HL-60 (cell line): ENCODE results near the gene CPED1.
"Not testable (repeated sequence)": the region's sequence is repeated elsewhere in the genome, so short reads cannot be mapped to it uniquely, and the experiment has no call there.

Source experiments
- DNase-seq, 2 experiments: peaks; one replicate each; pipeline ENCODE4 v3.0.0-alpha.2; 2010 to 2020; ENCODE audit warnings: low read depth in 1 of 2, low spot score in 1 of 2
- H3K27ac ChIP-seq: fragments of 250-450 bp; sonication (Bioruptor Pico); replicated peaks from 2 replicates; pipeline ENCODE4 v1.5.1; 2020; ENCODE audit warnings: mild to moderate bottlenecking, moderate library complexity
- H3K27me3 ChIP-seq: fragments of 250-450 bp; sonication (Bioruptor Pico); 2 replicates; pipeline ENCODE4 v1.5.1; 2021; ENCODE audit warnings: mild to moderate bottlenecking, moderate library complexity; ENCODE audit not compliant: insufficient read depth, poor library complexity, severe bottlenecking
- H3K4me3 ChIP-seq: replicated peaks from 2 replicates; pipeline ENCODE4 v1.5.1; 2011; ENCODE audit warnings: mild to moderate bottlenecking, control low read depth, low read length; ENCODE audit not compliant: insufficient read depth
- GABPA ChIP-seq: IDR thresholded peaks from 2 replicates; pipeline ENCODE4 v1.6.1; 2012; ENCODE audit warnings: low read depth
- POLR2AphosphoS5 ChIP-seq: IDR thresholded peaks from 2 replicates; pipeline ENCODE4 v1.6.1; 2012; ENCODE audit warnings: low read depth
- SPI1 ChIP-seq: IDR thresholded peaks from 2 replicates; pipeline ENCODE4 v1.6.1; 2012; ENCODE audit warnings: low read depth, mild to moderate bottlenecking, borderline replicate concordance
- TF ChIP-seq, protein P1 (sequence below): IDR thresholded peaks from 2 replicates; pipeline ENCODE4 v1.6.1; 2012; ENCODE audit warnings: low read depth; ENCODE audit not compliant: insufficient replicate concordance
- TF ChIP-seq, protein P2 (sequence below): IDR thresholded peaks from one replicate; pipeline ENCODE4 v1.5.1; 2011; ENCODE audit warnings: low read length, control low read depth, inconsistent platforms; ENCODE audit not compliant: insufficient read depth

CPED1 gene

DNA sequence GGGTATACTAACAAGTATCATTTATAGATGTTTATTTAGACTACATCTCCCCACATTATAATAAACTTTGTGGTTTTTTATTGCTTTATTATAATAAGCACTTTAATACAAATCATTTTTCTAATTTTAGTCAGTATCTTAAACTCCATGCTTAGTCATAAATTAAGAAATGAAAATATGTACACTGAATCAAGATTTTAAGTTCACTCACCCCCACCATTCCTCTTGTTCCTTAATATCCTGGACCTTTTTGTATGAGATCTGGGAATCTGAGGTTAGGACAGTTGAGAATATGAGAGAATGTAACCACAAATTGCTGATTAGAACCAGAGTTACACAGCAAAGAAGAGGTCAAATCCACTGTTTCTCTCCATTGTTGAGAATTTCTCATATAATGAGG, 246.7 kb downstream of the CPED1 start:
- DNase-seq = no peak
- H3K27ac ChIP-seq = no peak overlapping the region
- H3K4me3 ChIP-seq = no peak overlapping the region
- no peaks in the 10 kb centered on the region for H3K27me3 ChIP-seq
- TF ChIP-seq, protein P1, sequence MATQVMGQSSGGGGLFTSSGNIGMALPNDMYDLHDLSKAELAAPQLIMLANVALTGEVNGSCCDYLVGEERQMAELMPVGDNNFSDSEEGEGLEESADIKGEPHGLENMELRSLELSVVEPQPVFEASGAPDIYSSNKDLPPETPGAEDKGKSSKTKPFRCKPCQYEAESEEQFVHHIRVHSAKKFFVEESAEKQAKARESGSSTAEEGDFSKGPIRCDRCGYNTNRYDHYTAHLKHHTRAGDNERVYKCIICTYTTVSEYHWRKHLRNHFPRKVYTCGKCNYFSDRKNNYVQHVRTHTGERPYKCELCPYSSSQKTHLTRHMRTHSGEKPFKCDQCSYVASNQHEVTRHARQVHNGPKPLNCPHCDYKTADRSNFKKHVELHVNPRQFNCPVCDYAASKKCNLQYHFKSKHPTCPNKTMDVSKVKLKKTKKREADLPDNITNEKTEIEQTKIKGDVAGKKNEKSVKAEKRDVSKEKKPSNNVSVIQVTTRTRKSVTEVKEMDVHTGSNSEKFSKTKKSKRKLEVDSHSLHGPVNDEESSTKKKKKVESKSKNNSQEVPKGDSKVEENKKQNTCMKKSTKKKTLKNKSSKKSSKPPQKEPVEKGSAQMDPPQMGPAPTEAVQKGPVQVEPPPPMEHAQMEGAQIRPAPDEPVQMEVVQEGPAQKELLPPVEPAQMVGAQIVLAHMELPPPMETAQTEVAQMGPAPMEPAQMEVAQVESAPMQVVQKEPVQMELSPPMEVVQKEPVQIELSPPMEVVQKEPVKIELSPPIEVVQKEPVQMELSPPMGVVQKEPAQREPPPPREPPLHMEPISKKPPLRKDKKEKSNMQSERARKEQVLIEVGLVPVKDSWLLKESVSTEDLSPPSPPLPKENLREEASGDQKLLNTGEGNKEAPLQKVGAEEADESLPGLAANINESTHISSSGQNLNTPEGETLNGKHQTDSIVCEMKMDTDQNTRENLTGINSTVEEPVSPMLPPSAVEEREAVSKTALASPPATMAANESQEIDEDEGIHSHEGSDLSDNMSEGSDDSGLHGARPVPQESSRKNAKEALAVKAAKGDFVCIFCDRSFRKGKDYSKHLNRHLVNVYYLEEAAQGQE = no peak
- TF ChIP-seq, protein P2, sequence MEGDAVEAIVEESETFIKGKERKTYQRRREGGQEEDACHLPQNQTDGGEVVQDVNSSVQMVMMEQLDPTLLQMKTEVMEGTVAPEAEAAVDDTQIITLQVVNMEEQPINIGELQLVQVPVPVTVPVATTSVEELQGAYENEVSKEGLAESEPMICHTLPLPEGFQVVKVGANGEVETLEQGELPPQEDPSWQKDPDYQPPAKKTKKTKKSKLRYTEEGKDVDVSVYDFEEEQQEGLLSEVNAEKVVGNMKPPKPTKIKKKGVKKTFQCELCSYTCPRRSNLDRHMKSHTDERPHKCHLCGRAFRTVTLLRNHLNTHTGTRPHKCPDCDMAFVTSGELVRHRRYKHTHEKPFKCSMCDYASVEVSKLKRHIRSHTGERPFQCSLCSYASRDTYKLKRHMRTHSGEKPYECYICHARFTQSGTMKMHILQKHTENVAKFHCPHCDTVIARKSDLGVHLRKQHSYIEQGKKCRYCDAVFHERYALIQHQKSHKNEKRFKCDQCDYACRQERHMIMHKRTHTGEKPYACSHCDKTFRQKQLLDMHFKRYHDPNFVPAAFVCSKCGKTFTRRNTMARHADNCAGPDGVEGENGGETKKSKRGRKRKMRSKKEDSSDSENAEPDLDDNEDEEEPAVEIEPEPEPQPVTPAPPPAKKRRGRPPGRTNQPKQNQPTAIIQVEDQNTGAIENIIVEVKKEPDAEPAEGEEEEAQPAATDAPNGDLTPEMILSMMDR = no peak
- no peak for TF ChIP-seq POLR2AphosphoS5
- TF ChIP-seq SPI1 = no peak
- TF ChIP-seq GABPA = no peak

DNA sequence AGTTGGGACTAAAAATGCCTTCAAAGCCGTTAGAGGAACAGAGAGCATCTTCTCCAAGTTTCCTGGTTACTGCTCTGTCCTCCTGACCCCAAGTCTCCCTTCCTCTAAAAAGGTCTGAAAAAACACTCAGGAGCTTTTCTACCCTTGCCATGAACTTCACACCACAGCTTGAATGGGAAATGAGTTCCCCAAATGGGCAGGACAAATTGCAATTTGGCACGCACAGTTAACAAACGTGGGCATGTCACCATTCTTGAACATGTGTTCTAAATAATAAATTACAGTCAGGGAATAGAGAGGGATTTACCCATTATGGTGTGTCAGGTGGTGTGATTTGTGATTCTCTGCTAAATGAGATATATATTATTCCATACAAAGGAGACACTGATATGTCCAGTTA, 249.1 kb downstream of the CPED1 start:
- Histone ChIP-seq H3K27me3 (no peaks in the 10 kb centered on the region), H3K27ac (no peak overlapping the region), H3K4me3 (no peak overlapping the region)
- no peak for DNase-seq
- TF ChIP-seq POLR2AphosphoS5 = no peak
- TF ChIP-seq, protein P1 = no peak
- TF ChIP-seq GABPA = no peak
- TF ChIP-seq, protein P2 = no peak

DNA sequence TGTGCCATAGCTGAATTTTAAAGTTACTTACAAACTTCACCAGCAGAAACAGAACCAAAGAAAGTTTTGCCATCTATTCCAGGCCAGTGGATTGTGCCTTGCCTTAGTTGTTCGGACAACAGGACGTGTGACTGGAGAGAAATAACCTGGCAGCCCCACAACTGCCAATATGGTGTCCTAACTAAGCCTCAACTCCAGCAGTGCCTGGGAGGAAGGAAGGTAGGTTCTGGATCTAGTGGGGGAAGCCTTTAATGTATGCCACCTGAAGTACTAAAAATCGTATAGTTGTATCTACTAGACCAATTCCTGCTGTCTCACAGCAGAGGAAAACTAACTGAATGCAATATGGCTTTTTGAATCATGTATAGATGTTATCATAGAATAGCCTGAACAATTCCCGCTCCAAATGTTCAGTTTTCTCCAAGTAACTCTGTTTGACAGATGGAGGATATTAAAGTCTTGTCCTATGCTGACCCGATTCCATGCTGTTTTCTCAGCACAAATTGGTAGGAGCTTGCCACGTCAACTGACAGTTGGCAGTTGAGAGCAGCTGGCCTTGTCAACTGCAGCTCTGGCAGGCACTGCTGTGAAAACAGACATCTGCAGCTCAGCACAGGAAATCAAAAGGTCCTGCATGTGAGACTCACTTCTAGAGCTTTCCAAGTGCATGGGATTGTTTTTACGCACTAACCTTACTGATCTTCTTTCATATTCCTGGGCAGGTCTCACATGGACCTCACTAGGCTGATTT, 255.8 kb downstream of the CPED1 start:
- DNase-seq = no peak
- no peak overlapping the region for H3K27ac ChIP-seq
- H3K4me3 ChIP-seq = no peak overlapping the region
- TF ChIP-seq, protein P2 = no peak
- no peak for TF ChIP-seq POLR2AphosphoS5
- TF ChIP-seq, protein P1 = no peak
- TF ChIP-seq GABPA = no peak
- no peak for TF ChIP-seq SPI1
- no peaks in the 10 kb centered on the region for H3K27me3 ChIP-seq

DNA sequence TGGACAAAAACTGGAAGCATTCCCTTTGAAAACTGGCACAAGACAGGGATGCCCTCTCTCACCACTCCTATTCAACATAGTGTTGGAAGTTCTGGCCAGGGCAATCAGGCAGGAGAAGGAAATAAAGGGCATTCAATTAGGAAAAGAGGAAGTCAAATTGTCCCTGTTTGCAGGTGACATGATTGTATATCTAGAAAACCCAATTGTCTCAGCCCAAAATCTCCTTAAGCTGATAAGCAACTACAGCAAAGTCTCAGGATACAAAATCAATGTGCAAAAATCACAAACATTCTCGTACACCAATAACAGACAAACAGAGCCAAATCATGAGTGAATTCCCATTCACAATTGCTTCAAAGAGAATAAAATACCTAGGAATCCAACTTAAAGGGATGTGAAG, 262.9 kb downstream of the CPED1 start:
- not testable (repeated sequence) for DNase-seq, H3K27me3 ChIP-seq, H3K27ac ChIP-seq, H3K4me3 ChIP-seq

DNA sequence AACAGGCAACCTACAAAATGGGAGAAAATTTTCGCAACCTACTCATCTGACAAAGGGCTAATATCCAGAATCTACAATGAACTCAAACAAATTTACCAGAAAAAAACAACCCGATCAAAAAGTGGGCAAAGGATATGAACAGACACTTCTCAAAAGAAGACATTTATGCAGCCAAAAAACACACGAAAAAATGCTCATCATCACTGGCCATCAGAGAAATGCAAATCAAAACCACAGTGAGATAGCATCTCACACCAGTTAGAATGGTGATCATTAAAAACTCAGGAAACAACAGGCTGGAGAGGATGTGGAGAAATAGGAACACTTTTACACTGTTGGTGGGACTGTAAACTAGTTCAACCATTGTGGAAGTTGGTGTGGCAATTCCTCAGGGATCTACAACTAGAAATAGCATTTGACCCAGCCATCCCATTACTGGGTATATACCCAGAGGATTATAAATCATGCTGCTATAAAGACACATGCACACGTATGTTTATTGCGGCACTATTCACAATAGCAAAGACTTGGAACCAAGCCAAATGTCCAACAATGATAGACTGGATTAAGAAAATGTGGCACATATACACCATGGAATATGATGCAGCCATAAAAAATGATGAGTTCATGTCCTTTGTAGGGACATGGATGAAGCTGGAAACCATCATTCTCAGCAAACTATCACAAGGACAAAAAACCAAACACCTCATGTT, 264.2 kb downstream of the CPED1 start:
- H3K27ac ChIP-seq, H3K4me3 ChIP-seq, DNase-seq, H3K27me3 ChIP-seq: not testable (repeated sequence)
